ENCODE measurements around the gene IGF1.
"Not testable (repeated sequence)": the region's sequence is repeated elsewhere in the genome, so short reads cannot be mapped to it uniquely, and the experiment has no call there.

The IGF1 gene

DNA sequence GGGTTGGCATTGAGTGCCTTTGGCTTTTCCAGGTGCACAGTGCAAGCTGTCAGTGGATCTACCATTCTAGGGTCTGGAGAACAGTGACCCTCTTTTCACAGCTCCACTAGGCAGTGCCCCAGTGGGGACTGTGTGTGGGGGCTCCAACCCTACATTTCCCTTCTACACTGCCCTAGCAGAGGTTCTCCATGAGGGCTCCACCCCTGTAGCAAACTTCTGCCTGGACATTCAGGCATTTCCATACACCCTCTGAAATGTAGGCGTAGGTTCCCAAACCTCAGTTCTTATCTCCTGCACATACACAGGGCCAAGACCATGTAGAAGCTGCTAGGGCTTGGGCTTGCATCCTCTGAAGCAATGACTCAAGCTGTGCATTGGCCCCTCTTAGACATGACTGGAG lies 126.1 kb downstream of the IGF1 start:
- in situ Hi-C loops (cut with MboI; ENCODE audit: low pct_unique_long_range_greater_than_20kb, low sequenced_read_pairs); DNase-seq: not testable (repeated sequence)

DNA sequence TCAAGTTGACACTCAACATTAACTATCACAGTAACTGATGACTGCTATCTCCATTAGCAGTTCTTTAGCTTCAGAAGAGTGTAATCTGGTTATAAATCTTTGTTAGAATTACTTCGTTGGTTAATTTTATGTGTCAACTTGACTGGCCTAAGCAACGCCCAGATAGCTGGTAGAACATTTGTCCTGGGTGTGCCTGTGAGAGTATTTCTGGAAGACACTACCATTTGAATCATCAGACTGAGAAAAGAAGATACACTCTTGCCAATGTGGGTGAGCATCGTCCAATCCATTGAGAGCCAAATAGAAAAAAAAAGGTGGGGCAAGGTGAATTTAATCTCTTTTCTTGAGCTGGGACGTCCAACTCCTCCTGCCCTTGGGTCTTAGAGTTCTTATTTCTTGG lies 129.0 kb downstream of the IGF1 start:
- in situ Hi-C loops (cut with MboI; ENCODE audit: low pct_unique_long_range_greater_than_20kb, low sequenced_read_pairs): no loop called here

DNA sequence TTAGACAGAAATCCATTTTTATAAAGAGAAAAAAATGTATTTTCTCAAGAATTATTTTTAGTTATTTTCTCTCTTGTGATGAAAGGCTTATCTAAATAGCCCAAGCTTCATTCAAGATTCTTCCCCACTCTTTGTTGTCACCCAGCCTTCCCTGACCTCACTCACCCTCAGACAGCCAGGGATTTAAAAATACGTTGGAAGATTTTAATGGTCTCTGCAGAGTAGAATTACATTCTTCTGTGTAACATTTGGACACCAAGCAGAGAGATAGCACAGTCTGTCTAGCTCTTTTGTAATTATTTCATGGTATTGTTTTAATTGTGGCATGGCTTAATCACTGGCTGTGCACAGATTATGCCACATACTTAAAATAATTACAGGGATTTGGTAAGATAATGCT lies 130.3 kb downstream of the IGF1 start:
- no peak for DNase-seq
- in situ Hi-C loops (cut with MboI; ENCODE audit: low pct_unique_long_range_greater_than_20kb, low sequenced_read_pairs): no loop called here

More for the DNA sequence above, 129.0 kb downstream of the IGF1 start:
- DNase-seq: no peak

DNA sequence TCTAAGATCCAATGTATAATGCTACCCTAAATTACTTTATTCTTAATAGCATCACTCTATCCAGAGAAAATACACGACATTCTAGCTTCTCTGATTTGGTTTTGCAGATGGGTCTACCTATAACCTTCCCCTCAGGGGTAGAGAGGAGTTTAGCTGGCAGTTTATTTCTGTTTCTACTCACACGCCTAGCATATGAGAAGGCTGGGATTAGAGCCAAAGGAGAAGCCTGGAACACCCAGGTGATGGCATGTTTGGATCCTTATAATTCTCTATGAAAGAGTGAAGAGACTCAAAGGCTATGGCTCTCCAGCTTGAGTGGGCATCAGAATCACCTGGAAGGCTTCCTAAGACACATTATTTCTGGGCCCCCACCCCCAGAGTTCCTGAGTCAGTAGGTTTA lies 131.3 kb downstream of the IGF1 start:
- in situ Hi-C loops (cut with MboI; ENCODE audit: low pct_unique_long_range_greater_than_20kb, low sequenced_read_pairs): no loop called here
- DNase-seq: no peak

GRCh38 chr12:102347811-102348210 lies 132.6 kb downstream of the IGF1 start:
- DNase-seq: no peak
- in situ Hi-C loops (cut with MboI; ENCODE audit: low pct_unique_long_range_greater_than_20kb, low sequenced_read_pairs): no loop called here
